HCT116 (cell line): Measurements from ENCODE around the gene ARVCF.
"Not testable (repeated sequence)": the region's sequence is repeated elsewhere in the genome, so short reads cannot be mapped to it uniquely, and the experiment has no call there.

ENCODE experiments used
- EGR1 ChIP-seq: IDR thresholded peaks from 2 replicates; pipeline ENCODE4 v1.6.1; 2012; ENCODE audit warnings: low read depth
- SP1 ChIP-seq: IDR thresholded peaks from 2 replicates; pipeline ENCODE4 v1.6.1; 2012; ENCODE audit warnings: low read depth
- TF ChIP-seq, protein P1 (sequence below), 3 experiments: fragments of 200-600 bp in 1 of 3; sonication (generic) in 1 of 3; IDR thresholded peaks in 2 of 3; conservative IDR thresholded peaks in 1 of 3; 2 replicates each; pipeline ENCODE4 v1.5.1; 2012 to 2017; ENCODE audit warnings: low read depth in 2 of 3, low read length in 2 of 3, antibody characterized with exemption in 1 of 3, borderline replicate concordance in 1 of 3, control low read depth in 1 of 3, mild to moderate bottlenecking in 1 of 3, mixed read lengths in 1 of 3, mixed run types in 1 of 3, moderate library complexity in 1 of 3; ENCODE audit not compliant: insufficient read depth in 1 of 3

DNA sequence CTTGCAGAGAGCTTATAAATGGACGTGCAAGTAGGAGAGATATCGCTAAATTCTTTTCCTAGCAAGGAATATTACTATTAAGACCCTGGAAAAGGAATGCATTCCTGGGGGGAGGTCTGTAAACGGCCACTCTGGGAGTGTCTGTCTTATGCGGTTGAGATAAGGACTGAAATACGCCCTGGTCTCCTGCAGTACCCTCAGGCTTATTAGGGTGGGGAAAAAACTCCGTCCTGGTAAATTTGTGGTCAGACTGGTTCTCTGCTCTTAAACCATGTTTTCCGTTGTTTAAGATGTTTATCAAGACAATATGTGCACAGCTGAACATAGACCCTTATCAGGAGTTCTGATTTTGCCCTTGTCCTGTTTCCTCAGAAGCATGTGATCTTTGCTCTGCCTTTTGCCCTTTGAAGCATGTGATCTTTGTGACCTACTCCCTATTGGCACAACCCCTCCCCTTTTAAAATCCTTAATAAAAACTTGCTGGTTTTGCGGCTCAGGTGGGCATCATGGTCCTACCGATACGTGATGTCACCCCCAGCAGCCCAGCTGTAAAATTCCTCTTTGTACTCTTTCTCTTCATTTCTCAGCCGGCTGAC is 81.4 kb downstream of the ARVCF start:
- TF ChIP-seq, protein P1, sequence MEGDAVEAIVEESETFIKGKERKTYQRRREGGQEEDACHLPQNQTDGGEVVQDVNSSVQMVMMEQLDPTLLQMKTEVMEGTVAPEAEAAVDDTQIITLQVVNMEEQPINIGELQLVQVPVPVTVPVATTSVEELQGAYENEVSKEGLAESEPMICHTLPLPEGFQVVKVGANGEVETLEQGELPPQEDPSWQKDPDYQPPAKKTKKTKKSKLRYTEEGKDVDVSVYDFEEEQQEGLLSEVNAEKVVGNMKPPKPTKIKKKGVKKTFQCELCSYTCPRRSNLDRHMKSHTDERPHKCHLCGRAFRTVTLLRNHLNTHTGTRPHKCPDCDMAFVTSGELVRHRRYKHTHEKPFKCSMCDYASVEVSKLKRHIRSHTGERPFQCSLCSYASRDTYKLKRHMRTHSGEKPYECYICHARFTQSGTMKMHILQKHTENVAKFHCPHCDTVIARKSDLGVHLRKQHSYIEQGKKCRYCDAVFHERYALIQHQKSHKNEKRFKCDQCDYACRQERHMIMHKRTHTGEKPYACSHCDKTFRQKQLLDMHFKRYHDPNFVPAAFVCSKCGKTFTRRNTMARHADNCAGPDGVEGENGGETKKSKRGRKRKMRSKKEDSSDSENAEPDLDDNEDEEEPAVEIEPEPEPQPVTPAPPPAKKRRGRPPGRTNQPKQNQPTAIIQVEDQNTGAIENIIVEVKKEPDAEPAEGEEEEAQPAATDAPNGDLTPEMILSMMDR (IDR thresholded peaks at IDR 0.05 in 2 of 3, conservative IDR thresholded peaks at IDR 0.05 in 1 of 3; ENCODE audit: borderline replicate concordance in 1 of 3, insufficient read depth in 1 of 3, low read depth in 2 of 3, low read length in 2 of 3), result not testable (repeated sequence)
- not testable (repeated sequence) for TF ChIP-seq SP1, EGR1
